Calu3 (cell line): ENCODE measurements around the gene CDK5R1. TPM values are rescaled to one million over a fixed set of nuclear protein-coding genes. Genes with fewer than 3 reads are reported as not detected.

Experiments
- BruUV-seq: library from RNA; stranded (reverse); fragments of 400-500 nt; replicated peaks from 2 replicates; lab custom pipeline; 2021; lab: Mats Ljungman, UMichigan
- CTCF ChIA-PET: fragments of 300-600 bp; sonication (Branson Sonifier 250); formaldehyde crosslinking; loops from one replicate; lab custom pipeline; 2022; ENCODE audit warnings: antibody characterized with exemption; lab: Charles Lee
- DNase-seq: peaks from one replicate; pipeline ENCODE4 v3.0.0; 2022
- H3K27ac Mint-ChIP-seq: one replicate; pipeline ENCODE4 v1.8.0; 2022; ENCODE audit warnings: mixed read lengths; ENCODE audit not compliant: unreplicated experiment
- H3K27me3 Mint-ChIP-seq: one replicate; pipeline ENCODE4 v1.8.0; 2022; ENCODE audit warnings: mixed read lengths; ENCODE audit not compliant: unreplicated experiment
- H3K36me3 Mint-ChIP-seq: one replicate; pipeline ENCODE4 v1.8.0; 2022; ENCODE audit warnings: mild to moderate bottlenecking, moderate library complexity, mixed read lengths; ENCODE audit not compliant: insufficient read depth, unreplicated experiment
- H3K4me1 Mint-ChIP-seq: one replicate; pipeline ENCODE4 v1.8.0; 2022; ENCODE audit warnings: mild to moderate bottlenecking, low read depth, mixed read lengths; ENCODE audit not compliant: unreplicated experiment
- H3K4me3 Mint-ChIP-seq: one replicate; pipeline ENCODE4 v1.8.0; 2022; ENCODE audit warnings: mild to moderate bottlenecking, low read depth, moderate library complexity, mixed read lengths; ENCODE audit not compliant: unreplicated experiment
- H3K9me3 Mint-ChIP-seq: one replicate; pipeline ENCODE4 v1.8.0; 2022; ENCODE audit warnings: low read depth, mixed read lengths; ENCODE audit not compliant: unreplicated experiment
- CTCF ChIP-seq: fragments of 200-600 bp; IDR thresholded peaks from one replicate; pipeline ENCODE4 v1.8.0; 2022; ENCODE audit warnings: antibody characterized with exemption; ENCODE audit not compliant: unreplicated experiment
- intact Hi-C: fragments of 100-400 bp; cut with micrococcal nuclease; formaldehyde crosslinking; loops from one replicate; pipeline ENCODE4 v1.10.0; 2022; ENCODE audit not compliant: unreplicated experiment
- total RNA-seq: library from RNA; stranded (reverse); gene quantifications from 2 replicates; pipeline ENCODE4 v1.2.3, GENCODE V29; 2022

CDK5R1 gene
- total RNA-seq, 1 experiment from 2014 or later: 4.3 TPM

DNA sequence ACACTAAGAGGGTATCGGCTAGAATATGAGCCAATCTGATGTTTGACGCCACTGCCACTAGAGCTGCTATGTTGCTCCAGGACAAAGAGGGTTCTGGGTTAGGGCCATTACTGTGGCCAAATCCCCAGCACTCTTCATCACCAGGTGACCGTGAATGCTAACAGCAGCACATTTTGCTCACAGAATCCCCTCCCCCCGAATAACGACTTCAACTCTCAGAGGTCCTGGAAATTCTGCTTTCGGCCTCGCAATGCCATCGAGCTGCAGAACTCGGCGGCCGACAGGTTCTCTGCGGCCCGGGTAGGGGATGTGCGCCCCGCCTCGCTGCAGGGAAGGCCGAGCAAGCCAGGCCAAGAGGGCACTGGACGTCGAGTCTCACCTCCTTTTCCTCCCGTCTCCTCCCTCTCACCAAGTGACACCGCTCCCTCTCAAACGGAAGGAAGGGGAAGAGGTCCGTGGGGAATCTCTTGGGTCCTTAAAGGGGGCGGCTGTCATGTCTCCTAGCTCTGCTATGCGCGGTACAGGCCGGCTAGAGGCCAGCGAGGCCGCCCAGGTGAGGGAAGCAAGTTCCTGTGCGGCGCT, 31.9 kb downstream of the CDK5R1 start:
- Mint-ChIP-seq H3K4me1 (peaks cover 15% of the 10 kb centered on the region), H3K4me3 (peak overlapping the region; percentile 62), H3K27ac (no peak overlapping the region), H3K9me3 (no peaks in the 10 kb centered on the region), H3K27me3 (no peaks in the 10 kb centered on the region), H3K36me3 (no peaks in the 10 kb centered on the region)
- no TSS peak for BruUV-seq
- intact Hi-C loops: no loop called here
- CTCF ChIA-PET: interaction anchor here (0.8 kb wide), 1 partner anchor 54 kb away, joined by 4 read pairs; no protein-coding TSS in a partner anchor
- DNase-seq: no peak
- TF ChIP-seq CTCF: no peak

DNA sequence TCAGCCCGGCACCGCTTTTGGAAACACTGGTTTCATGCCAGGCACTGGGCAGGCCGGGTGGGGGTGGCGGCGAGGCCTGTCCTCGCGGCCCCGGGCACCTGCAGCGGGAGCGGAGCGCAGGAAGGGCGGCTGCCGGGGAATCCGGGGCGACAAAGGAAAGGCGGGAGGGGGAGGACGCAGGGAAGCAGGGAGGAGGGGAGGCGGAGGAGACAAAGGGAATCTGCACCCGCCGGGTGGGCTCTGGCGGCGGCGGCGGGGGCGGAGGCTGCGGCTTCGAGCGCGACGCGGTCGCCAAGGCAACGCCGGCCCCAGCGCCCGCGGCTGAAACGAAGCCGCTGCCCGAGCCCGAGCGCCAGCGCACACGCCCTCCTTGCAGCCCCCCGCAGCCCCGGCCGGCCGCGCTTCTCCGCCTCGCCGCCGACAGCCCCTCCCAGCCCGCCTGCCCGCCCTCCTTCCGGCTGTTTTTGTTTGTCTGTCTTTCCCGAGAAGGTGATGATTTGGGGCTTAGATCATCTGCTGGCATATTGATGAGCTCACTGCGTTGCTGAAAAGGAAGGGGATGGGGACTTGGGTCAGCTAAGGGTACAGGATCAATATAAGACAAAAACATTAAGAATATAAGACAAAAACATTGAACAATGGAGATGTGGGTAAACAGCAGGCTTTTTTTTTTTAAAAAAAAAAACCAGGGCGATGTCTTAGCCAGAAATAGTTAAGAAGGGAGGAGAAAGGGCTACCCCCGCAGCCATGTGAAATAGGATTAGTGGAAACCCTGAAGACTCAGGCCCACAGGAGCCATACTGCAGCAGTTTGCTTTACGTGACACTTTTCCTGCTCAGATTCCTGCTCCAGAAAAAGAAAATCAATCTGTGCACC, 32.7 kb downstream of the CDK5R1 start:
- peaks cover 15% of the 10 kb centered on the region for H3K4me1 Mint-ChIP-seq
- peak overlapping the region; percentile 62 for H3K4me3 Mint-ChIP-seq
- H3K36me3 Mint-ChIP-seq: no peaks in the 10 kb centered on the region
- no peak overlapping the region for H3K27ac Mint-ChIP-seq
- no peaks in the 10 kb centered on the region for H3K9me3 Mint-ChIP-seq
- intact Hi-C loops: no loop called here
- no peak for TF ChIP-seq CTCF
- CTCF ChIA-PET: interaction anchor here (0.8 kb wide), 1 partner anchor 55 kb away, joined by 4 read pairs; no protein-coding TSS in a partner anchor
- no TSS peak for BruUV-seq
- H3K27me3 Mint-ChIP-seq: no peaks in the 10 kb centered on the region
- DNase-seq: peak; percentile 51

DNA sequence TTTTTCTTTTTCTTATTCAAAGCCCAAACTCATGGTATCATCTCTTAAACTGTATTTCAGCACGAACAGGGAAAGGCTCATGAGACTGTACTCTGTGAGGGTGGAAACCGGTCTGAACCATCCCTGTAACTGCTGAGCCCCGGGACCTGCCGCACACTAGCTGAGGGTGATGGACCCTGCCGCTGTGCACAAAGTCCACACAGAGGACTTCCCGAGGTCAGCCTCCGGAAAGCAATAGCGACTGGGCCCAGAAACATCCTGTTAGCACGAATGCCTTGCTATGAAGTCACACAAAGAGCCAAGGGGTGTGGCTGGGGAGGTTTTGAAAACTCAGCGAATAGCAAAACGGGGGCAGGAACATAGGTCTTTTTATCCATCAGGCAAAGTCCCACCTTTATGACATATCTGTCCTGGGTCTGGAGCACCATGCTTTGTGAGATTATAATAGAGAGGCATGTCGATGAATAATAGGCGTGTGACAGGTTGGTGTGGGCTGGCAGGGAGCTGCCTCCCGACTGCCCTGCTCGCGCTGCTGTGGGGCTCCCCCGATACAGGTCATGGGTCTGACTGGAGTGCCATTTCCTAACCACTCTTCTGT, 33.4 kb downstream of the CDK5R1 start:
- H3K4me3 Mint-ChIP-seq: peak overlapping the region; percentile 62
- H3K27me3 Mint-ChIP-seq: no peaks in the 10 kb centered on the region
- TF ChIP-seq CTCF: no peak
- CTCF ChIA-PET: no interaction called here
- DNase-seq: no peak
- H3K4me1 Mint-ChIP-seq: peaks cover 15% of the 10 kb centered on the region
- no peak overlapping the region for H3K27ac Mint-ChIP-seq
- H3K9me3 Mint-ChIP-seq: no peaks in the 10 kb centered on the region
- intact Hi-C loops: no loop called here
- H3K36me3 Mint-ChIP-seq: no peaks in the 10 kb centered on the region
- BruUV-seq: no TSS peak

DNA sequence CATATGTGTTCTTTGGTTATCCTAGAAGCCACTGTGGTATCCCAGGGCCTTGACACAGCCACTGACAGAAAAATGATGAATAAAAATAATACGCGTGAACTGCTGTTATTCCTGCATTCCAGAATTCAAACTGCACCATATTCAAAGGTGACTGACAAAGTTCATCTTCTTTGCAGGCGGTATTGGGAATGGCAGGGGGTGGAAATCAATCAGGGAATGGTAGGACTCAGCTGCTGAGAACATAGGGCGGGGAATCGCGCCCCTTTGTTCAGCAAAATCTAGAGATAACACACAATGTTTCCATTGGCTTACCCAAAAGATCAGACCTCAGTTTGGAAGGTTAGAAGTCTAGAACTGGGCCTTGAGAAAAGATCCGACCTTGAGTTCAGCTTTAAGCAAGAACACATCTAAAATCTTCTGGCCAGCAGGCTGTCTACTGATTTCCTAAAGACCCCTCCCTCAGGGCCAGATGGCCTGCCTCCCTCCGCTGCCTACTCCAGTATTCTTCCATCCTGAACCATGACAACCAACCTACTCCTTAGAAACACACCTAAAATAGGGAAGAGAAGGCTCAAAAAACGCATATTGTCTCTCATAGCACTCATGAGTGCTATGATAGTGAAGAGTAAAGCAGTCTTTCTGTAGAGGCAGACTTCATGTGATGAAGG, 34.1 kb downstream of the CDK5R1 start:
- no TSS peak for BruUV-seq
- no peak for DNase-seq
- CTCF ChIA-PET: no interaction called here
- Mint-ChIP-seq H3K4me3 (no peak overlapping the region), H3K9me3 (no peaks in the 10 kb centered on the region), H3K4me1 (peaks cover 15% of the 10 kb centered on the region), H3K27me3 (no peaks in the 10 kb centered on the region), H3K36me3 (no peaks in the 10 kb centered on the region), H3K27ac (no peak overlapping the region)
- intact Hi-C loops: no loop called here
- no peak for TF ChIP-seq CTCF
